Activated CD4-positive, CD25-positive, alpha-beta regulatory T cell treated with anti-CD3 and anti-CD28 coated beads, Interleukin-2, amount 50 U/mL, for 24 hours (primary cell): ENCODE results near the gene HNRNPH3.
A peak's percentile ranks its signal among the peaks of the same experiment; 100 is the strongest.

Source experiments
- ATAC-seq, 2 donors: fragments of 150-1000 bp; cut with Tn5 transposase; one replicate each; pipeline ENCODE4 v1.10.0; 2021; ENCODE audit warnings: mild to moderate bottlenecking in 1 of 2, moderate library complexity in 1 of 2

Gene HNRNPH3

GRCh38 chr10:68332259-68333057 is 594 bp downstream of the HNRNPH3 start, which contains the start of gene PBLD:
PBLD (minus strand) TSS chr10:68332928; CDS start chr10:68306844, 26,084 bp downstream.
- ATAC-seq = peak; percentile 5 to 10

GRCh38 chr10:68333058-68333395 is 1.2 kb downstream of the HNRNPH3 start:
- ATAC-seq = no peak

- no peak for ATAC-seq
These were observed 1.9 kb downstream of the HNRNPH3 start for GRCh38 chr10:68333440-68334431.

- ATAC-seq = no peak
These were observed 3.0 kb downstream of the HNRNPH3 start for GRCh38 chr10:68334672-68335467.

- ATAC-seq = no peak
These were observed 5.0 kb downstream of the HNRNPH3 start for GRCh38 chr10:68336754-68337351.

- no peak for ATAC-seq
These were observed 8.7 kb downstream of the HNRNPH3 start for GRCh38 chr10:68340358-68341080.

GRCh38 chr10:68342909-68343516 is 11.1 kb downstream of the HNRNPH3 start:
- peak in 1 of 2 donors; percentile 36 for ATAC-seq

GRCh38 chr10:68345621-68346020 is 13.8 kb downstream of the HNRNPH3 start:
- no peak for ATAC-seq

GRCh38 chr10:68346774-68347173 is 14.9 kb downstream of the HNRNPH3 start:
- ATAC-seq = no peak

- peak; percentile 43 to 51 for ATAC-seq
These were observed 16.4 kb downstream of the HNRNPH3 start for GRCh38 chr10:68348265-68348741.

- ATAC-seq = no peak
These were observed 21.7 kb downstream of the HNRNPH3 start for GRCh38 chr10:68353537-68353936.

- no peak for ATAC-seq
These were observed 27.3 kb downstream of the HNRNPH3 start for GRCh38 chr10:68359189-68359588.

- no peak for ATAC-seq
These were observed 30.7 kb downstream of the HNRNPH3 start for GRCh38 chr10:68362590-68362989.

- no peak for ATAC-seq
These were observed 32.4 kb downstream of the HNRNPH3 start for GRCh38 chr10:68364101-68364886.

- peak in 1 of 2 donors; percentile 58 for ATAC-seq
These were observed 33.7 kb downstream of the HNRNPH3 start for GRCh38 chr10:68365611-68366010.

- no peak for ATAC-seq
These were observed 34.7 kb downstream of the HNRNPH3 start for GRCh38 chr10:68366600-68366999.

- no peak for ATAC-seq
These were observed 35.3 kb downstream of the HNRNPH3 start for GRCh38 chr10:68367121-68367520.

- ATAC-seq = no peak
These were observed 39.7 kb downstream of the HNRNPH3 start for GRCh38 chr10:68371604-68372003.

- ATAC-seq = no peak
These were observed 53.9 kb downstream of the HNRNPH3 start for GRCh38 chr10:68385740-68386139.
